Non-pigmented ciliary epithelial cell (primary cell): ENCODE data around the gene NTSR1.

Experiments
- DNase-seq: peaks from one replicate; pipeline ENCODE4 v3.0.0-alpha.2; 2010; ENCODE audit warnings: low read depth

The NTSR1 gene

DNA sequence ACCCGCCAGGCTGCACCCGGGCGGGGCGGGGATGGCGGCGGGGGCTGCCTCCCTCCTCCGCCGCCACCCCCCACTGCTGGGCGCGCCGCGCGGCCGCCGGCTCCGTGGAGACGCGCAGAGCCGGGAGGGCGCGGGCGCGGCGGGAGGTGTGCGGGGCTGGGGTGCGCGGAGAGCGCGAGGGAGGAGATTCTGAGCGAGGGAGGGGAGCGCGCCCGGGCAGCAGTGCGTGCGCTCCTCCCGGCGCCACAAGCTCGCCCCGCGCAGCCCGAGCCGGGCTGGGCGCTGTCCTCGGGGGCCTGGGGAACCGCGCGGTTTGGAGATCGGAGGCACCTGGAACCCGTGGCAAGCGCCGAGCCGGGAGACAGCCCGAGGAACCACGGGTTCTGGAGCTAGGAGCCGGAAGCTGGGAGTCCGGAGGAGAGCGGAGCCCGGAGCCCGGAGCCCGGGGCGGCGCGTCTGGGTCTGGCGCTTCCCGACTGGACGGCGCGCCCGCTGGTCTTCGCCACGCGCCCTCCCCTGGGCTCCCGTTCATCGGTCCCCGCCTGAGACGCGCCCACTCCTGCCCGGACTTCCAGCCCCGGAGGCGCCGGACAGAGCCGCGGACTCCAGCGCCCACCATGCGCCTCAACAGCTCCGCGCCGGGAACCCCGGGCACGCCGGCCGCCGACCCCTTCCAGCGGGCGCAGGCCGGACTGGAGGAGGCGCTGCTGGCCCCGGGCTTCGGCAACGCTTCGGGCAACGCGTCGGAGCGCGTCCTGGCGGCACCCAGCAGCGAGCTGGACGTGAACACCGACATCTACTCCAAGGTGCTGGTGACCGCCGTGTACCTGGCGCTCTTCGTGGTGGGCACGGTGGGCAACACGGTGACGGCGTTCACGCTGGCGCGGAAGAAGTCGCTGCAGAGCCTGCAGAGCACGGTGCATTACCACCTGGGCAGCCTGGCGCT is at the start of gene NTSR1:
TSS of gene NTSR1 (plus strand) at position 246 of the 946 bp plus-strand sequence. CDS start at position 618, 372 bp downstream.
- DNase-seq = no peak

DNA sequence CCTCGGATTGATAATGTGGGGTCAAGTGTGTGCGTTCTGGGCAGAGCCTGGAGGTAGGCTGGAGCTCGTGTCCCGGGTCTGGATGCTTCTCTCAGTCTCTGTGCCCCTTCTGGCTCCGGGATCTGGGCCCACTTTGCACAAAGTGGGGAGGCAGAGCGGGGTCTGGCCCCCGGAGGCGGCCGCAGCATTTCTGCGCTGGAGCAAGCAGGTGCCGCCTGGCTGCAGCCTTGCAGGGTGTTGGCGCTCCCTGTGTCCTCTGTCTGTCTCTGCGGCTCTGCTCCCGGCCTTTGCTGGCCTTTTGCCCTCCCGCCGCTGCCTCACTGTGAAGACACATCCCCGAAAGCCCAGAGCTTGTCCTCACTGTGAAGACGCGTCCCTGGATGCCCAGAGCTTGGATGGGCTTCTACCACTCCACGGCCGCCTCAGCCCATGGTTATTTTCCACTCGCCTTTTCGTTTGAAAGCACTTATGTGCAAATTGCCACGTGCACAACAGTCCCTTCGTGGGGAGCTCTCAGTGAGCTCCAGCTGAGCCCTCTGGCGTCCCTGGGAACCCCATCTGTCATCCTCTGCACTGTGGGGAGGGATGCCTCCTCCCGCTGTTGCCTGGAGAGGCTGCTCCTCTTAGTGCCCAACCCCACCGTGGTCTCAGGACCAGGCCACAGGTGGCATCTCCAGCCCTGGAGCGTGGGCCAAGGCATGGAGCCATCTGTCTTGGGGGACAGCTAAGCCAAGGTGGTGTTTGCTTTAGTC is 49.0 kb upstream of the NTSR1 start:
- no peak for DNase-seq

DNA sequence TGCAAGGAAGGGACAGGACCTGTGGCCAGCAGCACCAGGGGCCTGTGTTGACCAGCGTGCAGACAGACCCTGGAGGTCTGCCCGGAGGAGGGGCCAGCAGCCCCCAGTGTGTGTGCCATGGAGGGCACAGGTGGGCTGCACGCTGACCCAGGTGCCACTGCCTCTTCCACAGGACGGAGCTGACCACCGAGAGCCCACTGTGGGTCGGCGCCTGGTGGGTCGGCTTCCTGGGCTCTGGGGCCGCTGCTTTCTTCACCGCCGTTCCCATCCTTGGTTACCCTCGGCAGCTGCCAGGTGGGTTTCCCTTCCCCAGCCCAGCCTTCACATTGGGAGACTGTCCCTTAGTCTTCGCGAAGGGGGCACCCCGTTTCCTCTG is 48.4 kb upstream of the NTSR1 start:
- no peak for DNase-seq

DNA sequence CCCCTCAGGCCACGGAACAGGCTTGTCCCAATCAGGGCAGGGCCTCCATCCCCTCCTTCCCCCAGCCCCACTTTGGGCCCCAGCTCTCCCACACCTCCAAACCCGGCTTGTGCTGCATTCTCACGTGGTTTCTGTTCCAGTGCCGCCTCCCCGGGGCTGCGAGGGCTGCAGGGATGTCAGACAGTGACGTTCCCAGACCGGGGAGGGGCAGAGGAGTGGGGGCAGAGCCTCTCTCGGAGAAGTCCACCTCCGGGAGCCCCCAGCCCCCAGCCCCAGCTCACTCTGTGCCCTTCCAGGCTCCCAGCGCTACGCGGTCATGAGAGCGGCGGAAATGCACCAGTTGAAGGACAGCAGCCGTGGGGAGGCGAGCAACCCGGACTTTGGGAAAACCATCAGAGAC is 47.9 kb upstream of the NTSR1 start:
- no peak for DNase-seq

DNA sequence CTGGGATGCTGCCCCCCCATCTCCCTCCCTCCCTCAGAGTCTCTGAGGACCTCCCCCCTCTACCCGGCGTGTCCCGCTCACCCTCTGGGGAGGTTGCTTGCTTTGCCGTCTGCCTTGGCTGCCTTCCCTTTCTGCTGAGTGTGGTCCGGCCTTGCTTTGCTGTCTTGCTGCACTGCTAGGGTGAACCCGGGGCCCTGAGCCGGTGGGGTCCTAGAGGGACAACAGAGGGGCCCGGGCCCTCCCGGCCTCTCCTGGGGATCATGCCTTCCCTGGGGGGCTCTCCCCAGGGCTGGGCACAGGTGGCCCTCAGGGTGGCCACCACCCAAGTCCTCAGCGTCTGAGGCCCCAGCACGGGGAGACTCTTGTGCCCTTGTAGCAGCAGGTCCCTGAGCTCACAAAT is 47.0 kb upstream of the NTSR1 start:
- no peak for DNase-seq

DNA sequence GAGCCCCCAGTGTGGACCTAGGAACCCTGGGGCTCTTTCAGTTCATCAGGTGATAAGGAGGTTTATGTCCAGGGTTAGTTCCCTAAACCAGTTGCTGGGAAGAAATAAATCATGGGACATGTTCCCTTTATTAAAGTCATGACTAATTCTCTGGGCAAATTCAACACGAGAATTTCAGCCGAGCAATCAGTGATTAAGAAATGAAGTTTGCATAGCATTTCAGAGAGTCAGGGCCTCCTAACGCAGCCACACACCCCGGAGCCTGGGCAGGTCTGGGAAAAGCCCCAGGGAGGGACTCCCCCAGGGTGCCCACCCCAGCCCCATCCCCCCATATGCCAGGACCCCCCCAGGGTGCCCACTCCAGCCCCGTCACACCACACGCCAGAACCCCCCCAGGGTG is 46.2 kb upstream of the NTSR1 start:
- DNase-seq = peak; percentile 15

DNA sequence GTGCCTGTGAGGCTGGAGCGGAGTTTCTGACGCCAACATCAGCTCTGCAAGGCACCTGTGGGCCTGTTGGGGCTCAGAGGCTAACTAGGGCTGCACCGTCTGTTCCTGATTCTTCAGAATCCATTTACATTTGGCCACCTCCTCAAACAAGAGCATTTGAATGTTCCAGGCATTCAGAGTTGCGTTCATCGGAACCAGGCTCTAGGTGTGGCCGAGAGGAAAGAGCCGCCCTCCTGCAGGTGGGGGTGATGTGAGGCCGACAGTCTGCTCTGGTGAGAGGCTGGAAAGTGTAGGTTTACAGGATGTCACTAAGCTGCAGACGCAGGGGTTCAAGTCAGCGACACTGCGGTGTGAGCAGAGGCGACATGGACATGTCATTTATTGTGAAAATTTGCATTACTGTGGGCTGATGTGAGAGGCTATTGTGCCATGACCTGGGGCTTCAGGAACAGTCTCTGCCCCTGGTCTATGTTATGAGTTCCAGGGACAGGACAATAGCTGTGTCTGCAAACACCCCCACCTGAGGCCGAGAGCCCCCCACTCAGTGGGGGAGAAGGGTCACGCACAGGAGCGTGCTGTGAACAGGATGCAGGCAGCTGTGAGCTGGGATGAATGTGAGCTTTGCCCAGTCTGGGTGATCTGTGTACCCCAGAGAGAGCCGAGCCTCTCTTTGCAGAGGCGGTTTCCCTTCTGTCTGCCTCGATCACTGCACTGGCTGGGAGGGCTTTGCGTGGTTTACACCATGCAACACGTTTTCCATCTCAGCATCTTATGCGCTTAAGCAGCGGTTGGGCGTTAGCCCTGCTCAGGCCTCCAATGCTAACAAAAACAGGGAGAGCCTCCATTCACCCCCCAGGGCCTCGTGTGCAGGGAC is 45.3 kb upstream of the NTSR1 start:
- DNase-seq = no peak

DNA sequence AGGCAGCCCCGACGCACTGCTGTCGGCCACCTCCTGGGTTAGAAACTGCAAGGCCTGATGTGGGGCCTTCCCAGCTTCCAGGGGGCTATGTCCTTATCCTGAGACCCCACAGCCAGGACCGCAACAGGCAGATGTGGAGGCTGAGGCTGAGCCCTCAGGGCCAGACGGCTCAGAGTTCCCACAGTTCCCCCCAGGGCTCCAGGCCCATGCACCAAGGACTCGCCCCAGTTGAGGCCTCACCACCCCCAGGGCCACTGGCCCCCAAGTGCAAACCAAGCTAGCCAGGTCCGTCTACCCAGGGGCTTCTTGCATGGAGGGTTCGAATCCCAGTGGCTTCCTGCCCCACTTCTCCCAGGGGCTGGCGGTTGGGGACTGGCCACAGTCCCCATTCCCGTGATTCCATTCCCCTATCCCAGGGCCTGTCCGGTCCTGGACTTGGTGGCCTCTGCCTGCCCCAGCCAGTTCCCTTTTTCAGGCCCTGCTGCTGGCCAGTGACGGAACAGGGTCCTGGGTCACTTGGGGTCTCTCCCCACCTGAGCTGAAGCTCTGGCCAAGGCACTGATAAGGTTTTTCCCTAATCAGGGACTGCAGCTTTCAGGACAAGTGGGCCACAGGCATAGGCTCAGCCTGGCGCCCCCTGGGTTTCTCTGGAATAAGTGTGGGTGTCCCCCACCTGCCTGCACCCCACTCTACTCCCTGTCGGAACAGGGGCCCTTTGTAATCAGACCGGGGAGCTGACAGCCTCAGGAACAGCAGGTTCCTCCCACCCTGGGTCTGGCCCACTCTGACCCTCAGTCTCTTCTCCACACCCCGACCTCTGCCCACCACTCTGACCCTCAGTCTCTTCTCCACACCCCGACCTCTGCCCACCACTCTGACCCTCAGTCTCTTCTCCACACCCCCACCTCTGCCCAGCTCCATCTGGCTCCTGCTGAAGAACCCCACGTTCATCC is 44.3 kb upstream of the NTSR1 start:
- no peak for DNase-seq

DNA sequence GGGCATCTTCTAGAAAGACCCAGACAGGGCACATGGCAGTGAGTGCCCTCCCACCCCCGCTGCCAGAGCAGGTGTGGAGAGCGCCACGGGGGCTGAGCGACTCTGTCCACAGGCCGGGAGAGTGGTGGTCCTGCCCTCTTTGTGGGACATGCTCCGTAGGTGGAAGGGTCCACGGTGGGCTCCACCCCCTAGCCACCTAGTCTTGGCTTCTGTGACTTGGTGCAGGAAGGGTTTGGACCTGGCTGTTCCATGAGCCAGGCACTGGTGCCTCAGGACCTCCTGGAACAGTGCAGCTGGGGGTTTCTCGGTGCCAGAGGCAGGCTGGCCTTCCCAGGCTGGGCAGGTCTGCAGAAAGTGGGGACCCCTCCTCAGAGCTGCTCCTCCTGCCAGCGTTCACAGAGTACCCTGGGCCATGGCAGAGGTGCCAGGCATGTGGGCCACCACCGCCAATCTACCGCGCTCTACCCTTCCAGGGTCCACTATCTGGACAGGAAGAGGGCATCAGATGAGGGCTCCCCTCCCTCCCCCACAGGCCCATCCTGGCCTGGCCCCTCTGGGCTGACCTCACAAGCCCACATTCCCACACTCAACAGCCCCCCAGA is 43.4 kb upstream of the NTSR1 start:
- no peak for DNase-seq

DNA sequence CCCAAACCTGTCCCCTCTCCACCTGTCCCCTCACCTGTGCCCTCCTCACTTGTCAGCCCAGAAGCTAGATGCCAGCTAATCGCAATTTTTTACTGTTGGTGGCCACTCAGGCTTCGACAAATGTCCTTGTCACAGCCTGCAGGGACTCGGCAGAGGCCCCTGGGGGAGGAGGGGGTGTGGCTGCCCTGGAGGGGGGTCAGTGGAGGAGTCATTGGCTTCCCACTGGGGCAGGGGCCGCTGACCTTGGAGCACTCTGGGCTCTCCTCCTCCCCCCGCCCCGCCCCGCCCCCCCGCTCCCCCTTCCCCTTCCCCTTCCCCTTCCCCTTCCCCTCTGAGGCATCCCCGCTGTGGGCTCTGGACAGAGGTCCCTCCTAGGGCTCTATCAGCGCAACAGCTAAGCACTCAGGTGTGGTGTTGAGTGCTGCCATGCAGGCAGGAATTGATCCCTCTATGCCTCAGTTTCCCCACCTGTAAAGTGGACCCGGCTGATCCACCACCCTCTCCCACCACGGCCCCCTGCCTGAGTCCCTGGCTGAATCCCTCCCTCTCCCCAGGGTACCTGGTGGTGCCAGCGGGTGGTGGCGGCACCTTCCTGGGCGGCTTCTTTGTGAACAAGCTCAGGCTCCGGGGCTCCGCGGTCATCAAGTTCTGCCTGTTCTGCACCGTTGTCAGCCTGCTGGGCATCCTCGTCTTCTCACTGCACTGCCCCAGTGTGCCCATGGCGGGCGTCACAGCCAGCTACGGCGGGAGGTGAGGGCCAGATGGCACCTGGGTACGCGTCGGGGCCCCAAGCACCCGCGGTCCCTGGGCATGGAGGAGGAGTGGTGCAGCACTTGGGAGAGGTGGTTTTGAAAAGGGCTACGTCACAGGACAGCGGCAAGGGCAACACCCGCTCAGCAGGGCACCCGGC is 42.6 kb upstream of the NTSR1 start:
- no peak for DNase-seq

DNA sequence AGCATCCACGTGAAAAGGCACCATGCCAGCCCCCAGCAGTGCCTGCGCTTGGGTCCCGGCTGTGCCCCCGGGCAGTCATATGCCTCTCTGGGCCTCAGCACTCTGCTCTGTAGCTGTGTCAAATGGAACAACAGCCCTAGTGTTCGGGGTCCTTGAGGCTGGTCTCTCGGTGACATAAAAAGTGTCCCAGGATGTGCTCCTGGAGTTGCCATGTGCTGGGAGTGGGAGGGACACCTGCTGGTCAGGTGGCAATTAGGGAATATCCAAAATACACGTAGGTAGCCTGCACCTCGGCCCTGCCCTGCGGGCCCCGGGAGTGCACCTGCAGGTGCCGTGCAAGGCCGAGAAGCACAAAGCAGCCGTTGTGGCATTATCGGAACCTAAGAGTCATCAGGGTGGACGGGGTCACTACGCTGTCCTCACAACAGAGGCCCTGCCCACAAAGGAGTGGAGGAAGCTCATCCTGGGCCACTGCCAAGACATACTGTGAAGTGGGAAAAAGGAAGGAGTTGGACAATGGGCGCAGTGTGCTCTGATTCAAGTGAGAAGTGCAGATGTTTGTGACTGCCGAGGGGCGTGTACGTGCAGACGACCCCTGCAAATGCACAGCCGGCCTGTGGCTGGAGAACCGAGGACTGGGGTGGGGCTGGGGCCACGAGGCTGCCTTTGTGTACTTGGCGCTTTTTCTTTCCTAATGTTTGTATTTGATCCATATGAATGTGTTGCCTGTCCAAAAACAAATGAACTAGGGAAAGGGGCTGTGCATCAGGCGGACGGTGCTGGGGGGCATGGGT is 41.7 kb upstream of the NTSR1 start:
- no peak for DNase-seq

DNA sequence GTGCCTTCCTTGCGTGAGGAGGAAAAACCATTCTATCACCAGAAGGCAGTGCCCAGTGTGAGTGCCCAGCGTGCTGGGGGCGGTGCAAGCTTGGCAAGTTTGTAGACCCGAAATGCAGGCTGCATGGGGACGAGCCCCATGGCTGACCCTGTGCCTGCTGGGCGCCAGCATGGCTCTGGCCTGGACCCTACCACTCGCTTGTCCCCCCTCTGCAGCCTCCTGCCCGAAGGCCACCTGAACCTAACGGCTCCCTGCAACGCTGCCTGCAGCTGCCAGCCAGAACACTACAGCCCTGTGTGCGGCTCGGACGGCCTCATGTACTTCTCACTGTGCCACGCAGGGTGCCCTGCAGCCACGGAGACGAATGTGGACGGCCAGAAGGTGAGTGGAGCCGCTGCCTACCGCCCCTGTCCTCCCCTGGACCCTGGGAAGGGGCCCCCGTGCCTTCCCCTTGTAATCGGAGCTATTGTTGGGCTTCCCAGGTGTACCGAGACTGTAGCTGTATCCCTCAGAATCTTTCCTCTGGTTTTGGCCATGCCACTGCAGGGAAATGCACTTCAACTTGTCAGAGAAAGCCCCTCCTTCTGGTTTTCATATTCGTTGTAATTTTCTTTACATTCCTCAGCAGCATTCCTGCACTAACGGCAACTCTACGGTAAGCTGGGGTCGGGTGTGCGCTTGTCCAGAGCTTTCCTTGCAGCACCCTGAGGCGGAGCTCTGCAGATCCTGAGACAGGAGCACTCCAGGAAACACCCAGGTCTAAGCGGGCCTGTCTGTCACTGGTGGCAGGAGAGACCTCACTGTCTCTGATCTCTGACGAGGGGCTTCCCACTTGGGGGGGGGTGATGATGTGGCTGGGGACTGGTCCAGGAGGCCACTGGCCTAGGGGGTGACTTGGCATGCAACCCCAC is 40.9 kb upstream of the NTSR1 start:
- no peak for DNase-seq

DNA sequence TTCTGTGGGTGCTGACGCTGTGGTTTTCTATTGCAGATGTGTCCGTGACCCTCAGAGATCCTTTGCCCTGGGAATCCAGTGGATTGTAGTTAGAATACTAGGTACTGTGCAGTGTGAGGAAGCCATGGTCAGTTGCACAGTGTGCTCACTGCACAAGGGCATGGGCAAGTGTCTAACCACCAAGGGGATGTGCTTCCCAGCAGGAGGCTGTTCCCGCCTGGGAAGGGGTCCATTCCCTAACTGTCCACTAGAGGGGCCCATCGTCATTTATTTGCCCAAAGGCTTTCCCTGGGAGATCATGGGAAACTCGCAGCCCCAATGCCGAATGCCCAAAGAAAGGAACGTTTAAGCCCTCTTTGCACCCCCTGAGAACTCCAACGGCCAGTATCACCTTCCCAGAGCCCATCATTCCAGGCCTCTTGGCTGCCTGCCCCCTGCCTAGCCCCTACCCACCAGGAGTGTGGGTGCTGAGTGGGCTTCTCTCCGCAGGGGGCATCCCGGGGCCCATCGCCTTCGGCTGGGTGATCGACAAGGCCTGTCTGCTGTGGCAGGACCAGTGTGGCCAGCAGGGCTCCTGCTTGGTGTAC is 40.1 kb upstream of the NTSR1 start:
- DNase-seq = peak; percentile 24

DNA sequence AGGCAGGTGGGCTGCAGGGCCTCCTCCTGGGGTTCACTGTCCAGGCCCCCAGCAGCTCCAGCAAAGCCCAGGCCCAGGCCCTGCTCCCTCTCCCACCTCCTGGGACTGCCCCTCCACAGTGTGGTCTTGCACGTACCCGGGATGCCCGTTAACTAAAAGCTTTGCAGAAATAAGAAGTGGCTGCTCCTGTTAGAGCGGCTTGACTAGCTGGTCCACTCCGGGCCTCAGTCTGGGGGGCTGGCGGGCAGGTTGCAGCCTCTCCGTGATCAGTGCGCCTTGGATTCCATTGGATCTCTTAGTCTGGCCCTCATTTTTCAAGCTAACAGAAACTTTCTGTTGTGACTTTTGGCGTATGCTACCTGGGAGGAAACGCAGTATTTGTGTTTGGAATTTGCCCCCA is 39.4 kb upstream of the NTSR1 start:
- no peak for DNase-seq

DNA sequence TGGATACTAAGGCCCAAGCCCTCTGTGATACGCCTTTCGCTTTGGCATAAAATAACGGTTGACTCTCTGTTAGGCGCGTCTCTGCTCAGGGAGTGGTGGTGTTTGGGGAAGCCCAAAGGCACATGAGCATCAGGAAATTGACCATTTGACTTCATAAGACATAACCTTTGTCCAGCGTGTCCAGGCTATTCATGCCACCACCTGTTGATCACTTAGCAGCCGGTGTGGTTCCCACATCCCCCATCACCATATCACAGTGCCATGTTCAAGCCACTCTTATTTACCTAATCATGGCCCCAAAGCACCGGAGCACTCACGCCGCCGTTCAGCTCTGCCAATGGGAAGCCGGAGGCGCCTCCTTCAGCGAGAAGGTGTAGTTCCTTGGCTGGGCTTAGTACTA is 38.5 kb upstream of the NTSR1 start:
- DNase-seq = no peak

DNA sequence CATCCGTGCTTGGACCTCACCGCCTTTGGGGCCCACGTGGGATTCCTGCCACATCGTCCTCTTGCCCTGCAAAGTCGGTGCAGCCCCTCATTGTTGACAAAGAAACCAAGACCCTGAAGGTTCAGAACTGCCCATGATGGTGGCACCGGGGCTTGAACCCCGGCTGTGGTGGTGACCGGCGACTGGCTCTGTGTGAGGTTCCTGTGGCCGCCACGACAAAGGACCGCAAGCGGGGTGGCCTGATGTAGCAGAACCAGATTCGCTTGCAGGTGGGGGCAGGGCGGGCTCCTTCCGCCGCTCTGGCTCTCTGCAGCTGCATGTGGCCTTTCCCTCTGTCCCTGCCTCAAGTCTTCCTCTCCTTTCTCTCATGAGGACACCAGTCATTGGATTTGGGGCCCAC is 37.6 kb upstream of the NTSR1 start:
- DNase-seq = no peak

DNA sequence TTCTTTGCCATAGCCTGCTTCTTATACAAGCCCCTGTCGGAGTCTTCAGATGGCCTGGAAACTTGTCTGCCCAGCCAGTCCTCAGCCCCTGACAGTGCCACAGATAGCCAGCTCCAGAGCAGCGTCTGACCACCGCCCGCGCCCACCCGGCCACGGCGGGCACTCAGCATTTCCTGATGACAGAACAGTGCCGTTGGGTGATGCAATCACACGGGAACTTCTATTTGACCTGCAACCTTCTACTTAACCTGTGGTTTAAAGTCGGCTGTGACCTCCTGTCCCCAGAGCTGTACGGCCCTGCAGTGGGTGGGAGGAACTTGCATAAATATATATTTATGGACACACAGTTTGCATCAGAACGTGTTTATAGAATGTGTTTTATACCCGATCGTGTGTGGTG is 36.9 kb upstream of the NTSR1 start:
- DNase-seq = no peak
